Activated CD8-positive, alpha-beta memory T cell treated with anti-CD3 and anti-CD28 coated beads, Interleukin-2, amount 10 ng/mL, durations not matched to agents 7 days and 5 days (primary cell): Measurements from ENCODE around the gene ADAR. TPM values are rescaled to one million over a fixed set of nuclear protein-coding genes. Genes with fewer than 3 reads are reported as not detected.
A peak's percentile ranks its signal among the peaks of the same experiment; 100 is the strongest.

Experiments used
- ATAC-seq: fragments of 150-1000 bp; cut with Tn5 transposase; one replicate; pipeline ENCODE4 v1.10.0; 2021; ENCODE audit warnings: moderate library complexity
- CTCF ChIA-PET: fragments of 350-600 bp; sonication (Branson Sonifier 250); formaldehyde crosslinking; loops from one replicate; lab custom pipeline; 2021; ENCODE audit warnings: antibody characterized with exemption; lab: Charles Lee
- DNase-seq: peaks from one replicate; pipeline ENCODE4 v3.0.0-alpha.2; 2020
- H3K27ac Mint-ChIP-seq: one replicate; pipeline ENCODE4 v1.8.0; 2021; ENCODE audit warnings: mild to moderate bottlenecking, mixed read lengths
- H3K27me3 Mint-ChIP-seq: one replicate; pipeline ENCODE4 v1.8.0; 2021; ENCODE audit warnings: mixed read lengths
- H3K36me3 Mint-ChIP-seq: one replicate; pipeline ENCODE4 v1.8.0; 2021; ENCODE audit warnings: mild to moderate bottlenecking, mixed read lengths
- H3K4me1 Mint-ChIP-seq: one replicate; pipeline ENCODE4 v1.8.0; 2021; ENCODE audit warnings: mixed read lengths
- H3K4me3 Mint-ChIP-seq: one replicate; pipeline ENCODE4 v1.8.0; 2021; ENCODE audit warnings: mild to moderate bottlenecking, moderate library complexity, mixed read lengths
- H3K9me3 Mint-ChIP-seq: one replicate; pipeline ENCODE4 v1.8.0; 2022; ENCODE audit warnings: low read depth, mixed read lengths
- total RNA-seq, 2 experiments: library from RNA; stranded (reverse); gene quantifications; one replicate each; pipeline ENCODE4 v1.2.3, GENCODE V29; 2021

Gene ADAR
- total RNA-seq, 2 experiments from 2014 or later: 369 to 434 TPM

- CTCF ChIA-PET: interaction anchor here (0.7 to 4.2 kb wide), 5 partner anchors 11 to 528 kb away, joined by 3 to 19 read pairs (median 5); no protein-coding TSS in a partner anchor
These were observed 50.6 kb downstream of the ADAR start for GRCh38 chr1:154557248-154557938.

GRCh38 chr1:154556422-154556821 is 51.6 kb downstream of the ADAR start:
- peaks cover 42% of the 10 kb centered on the region for H3K36me3 Mint-ChIP-seq
- peak overlapping the region; percentile 51 for H3K27ac Mint-ChIP-seq
- H3K27me3 Mint-ChIP-seq: no peaks in the 10 kb centered on the region
- H3K4me1 Mint-ChIP-seq: peaks cover 27% of the 10 kb centered on the region
- no peak for ATAC-seq
- DNase-seq: no peak
- CTCF ChIA-PET: interaction anchor here (0.9 to 4.2 kb wide), 5 partner anchors 10 to 535 kb away, joined by 3 to 19 read pairs (median 5); no protein-coding TSS in a partner anchor
- peak overlapping the region; percentile 86 for H3K4me3 Mint-ChIP-seq
- H3K9me3 Mint-ChIP-seq: no peaks in the 10 kb centered on the region

More at GRCh38 chr1:154557248-154557938, 50.6 kb downstream of the ADAR start:
- peaks cover 36% of the 10 kb centered on the region for H3K36me3 Mint-ChIP-seq
- H3K27me3 Mint-ChIP-seq: no peaks in the 10 kb centered on the region
- H3K27ac Mint-ChIP-seq: peak overlapping the region; percentile 84
- DNase-seq (no peak), ATAC-seq (no peak)
- peak overlapping the region; percentile 86 for H3K4me3 Mint-ChIP-seq
- H3K9me3 Mint-ChIP-seq: no peaks in the 10 kb centered on the region
- peaks cover 27% of the 10 kb centered on the region for H3K4me1 Mint-ChIP-seq

GRCh38 chr1:154553056-154554030 is 54.6 kb downstream of the ADAR start:
- Mint-ChIP-seq H3K4me1 (peaks cover 28% of the 10 kb centered on the region), H3K9me3 (no peaks in the 10 kb centered on the region), H3K36me3 (peaks cover 66% of the 10 kb centered on the region), H3K27me3 (no peaks in the 10 kb centered on the region), H3K4me3 (no peak overlapping the region), H3K27ac (no peak overlapping the region)
- ATAC-seq (no peak), DNase-seq (no peak)
- CTCF ChIA-PET: interaction anchor here (1.7 kb wide), 1 partner anchor 74 kb away, joined by 9 read pairs; no protein-coding TSS in a partner anchor

- Mint-ChIP-seq H3K4me1 (peaks cover 22% of the 10 kb centered on the region), H3K27ac (no peak overlapping the region), H3K36me3 (peaks cover 59% of the 10 kb centered on the region), H3K27me3 (no peaks in the 10 kb centered on the region), H3K9me3 (no peaks in the 10 kb centered on the region), H3K4me3 (no peak overlapping the region)
- CTCF ChIA-PET: interaction anchor here (1.7 kb wide), 1 partner anchor 73 kb away, joined by 9 read pairs; no protein-coding TSS in a partner anchor
- DNase-seq (no peak), ATAC-seq (no peak)
These were observed 56.0 kb downstream of the ADAR start for GRCh38 chr1:154552036-154552435.

GRCh38 chr1:154551474-154551873 is 56.5 kb downstream of the ADAR start:
- ATAC-seq: no peak

GRCh38 chr1:154550657-154551056 is 57.3 kb downstream of the ADAR start:
- H3K4me3 Mint-ChIP-seq: no peak overlapping the region
- no peak for ATAC-seq
- peaks cover 57% of the 10 kb centered on the region for H3K36me3 Mint-ChIP-seq
- H3K27ac Mint-ChIP-seq: no peak overlapping the region
- peaks cover 11% of the 10 kb centered on the region for H3K4me1 Mint-ChIP-seq
- no peaks in the 10 kb centered on the region for H3K27me3 Mint-ChIP-seq
- H3K9me3 Mint-ChIP-seq: no peaks in the 10 kb centered on the region
- CTCF ChIA-PET: interaction anchor here (2.0 kb wide), 1 partner anchor 71 kb away, joined by 12 read pairs; no protein-coding TSS in a partner anchor
- no peak for DNase-seq

More at GRCh38 chr1:154551474-154551873, 56.5 kb downstream of the ADAR start:
- Mint-ChIP-seq H3K9me3 (no peaks in the 10 kb centered on the region), H3K4me3 (no peak overlapping the region), H3K4me1 (peaks cover 18% of the 10 kb centered on the region), H3K27ac (no peak overlapping the region), H3K27me3 (no peaks in the 10 kb centered on the region), H3K36me3 (peaks cover 59% of the 10 kb centered on the region)
- DNase-seq: no peak
- CTCF ChIA-PET: no interaction called here

- H3K4me3 Mint-ChIP-seq: no peak overlapping the region
- H3K27me3 Mint-ChIP-seq: no peaks in the 10 kb centered on the region
- H3K9me3 Mint-ChIP-seq: no peaks in the 10 kb centered on the region
- no peak for DNase-seq
- no peak for ATAC-seq
- peaks cover 51% of the 10 kb centered on the region for H3K36me3 Mint-ChIP-seq
- H3K27ac Mint-ChIP-seq: no peak overlapping the region
- CTCF ChIA-PET: interaction anchor here (2.0 kb wide), 1 partner anchor 71 kb away, joined by 12 read pairs; no protein-coding TSS in a partner anchor
- H3K4me1 Mint-ChIP-seq: peaks cover 9% of the 10 kb centered on the region
These were observed 57.9 kb downstream of the ADAR start for GRCh38 chr1:154550070-154550469.

- Mint-ChIP-seq H3K36me3 (peaks cover 46% of the 10 kb centered on the region), H3K27ac (no peak overlapping the region), H3K9me3 (no peaks in the 10 kb centered on the region), H3K4me3 (no peak overlapping the region), H3K27me3 (no peaks in the 10 kb centered on the region), H3K4me1 (peaks cover 9% of the 10 kb centered on the region)
- CTCF ChIA-PET: interaction anchor here (2.0 to 4.6 kb wide), 2 partner anchors 69 to 70 kb away, joined by 12 to 78 read pairs; no protein-coding TSS in a partner anchor
- ATAC-seq: no peak
- DNase-seq: no peak
These were observed 58.7 kb downstream of the ADAR start for GRCh38 chr1:154549202-154549770.

- Mint-ChIP-seq H3K4me1 (peaks cover 9% of the 10 kb centered on the region), H3K27me3 (no peaks in the 10 kb centered on the region), H3K4me3 (no peak overlapping the region), H3K9me3 (no peaks in the 10 kb centered on the region), H3K36me3 (peaks cover 36% of the 10 kb centered on the region), H3K27ac (no peak overlapping the region)
- DNase-seq: no peak
- ATAC-seq: no peak
- CTCF ChIA-PET: interaction anchor here (0.7 to 4.6 kb wide), 3 partner anchors 12 to 82 kb away, joined by 3 to 78 read pairs (median 5); no protein-coding TSS in a partner anchor
These were observed 60.0 kb downstream of the ADAR start for GRCh38 chr1:154548028-154548427.

- peaks cover 2% of the 10 kb centered on the region for H3K27me3 Mint-ChIP-seq
- ATAC-seq (no peak), DNase-seq (no peak)
- peaks cover 31% of the 10 kb centered on the region for H3K36me3 Mint-ChIP-seq
- H3K27ac Mint-ChIP-seq: no peak overlapping the region
- peaks cover 9% of the 10 kb centered on the region for H3K4me1 Mint-ChIP-seq
- no peak overlapping the region for H3K4me3 Mint-ChIP-seq
- no peaks in the 10 kb centered on the region for H3K9me3 Mint-ChIP-seq
- CTCF ChIA-PET: interaction anchor here (0.7 to 4.6 kb wide), 21 partner anchors 9 to 332 kb away, joined by 3 to 78 read pairs (median 4); partner anchors contain the start of gene UBE2Q1
These were observed 60.8 kb downstream of the ADAR start for GRCh38 chr1:154547105-154547732.

GRCh38 chr1:154546264-154547063 is 61.5 kb downstream of the ADAR start:
- peak; percentile 69 for DNase-seq
- Mint-ChIP-seq H3K36me3 (peaks cover 25% of the 10 kb centered on the region), H3K9me3 (no peaks in the 10 kb centered on the region), H3K4me3 (no peak overlapping the region), H3K4me1 (peaks cover 9% of the 10 kb centered on the region), H3K27ac (no peak overlapping the region), H3K27me3 (peaks cover 4% of the 10 kb centered on the region)
- ATAC-seq: peak; percentile 86
- CTCF ChIA-PET: interaction anchor here (0.7 to 4.6 kb wide), 22 partner anchors 10 to 332 kb away, joined by 3 to 78 read pairs (median 4); partner anchors contain the start of gene UBE2Q1

GRCh38 chr1:154541231-154541630 is 66.8 kb downstream of the ADAR start:
- ATAC-seq (no peak), DNase-seq (no peak)
- Mint-ChIP-seq H3K9me3 (no peaks in the 10 kb centered on the region), H3K4me3 (no peak overlapping the region), H3K4me1 (no peaks in the 10 kb centered on the region), H3K27me3 (peaks cover 31% of the 10 kb centered on the region), H3K36me3 (no peaks in the 10 kb centered on the region), H3K27ac (no peak overlapping the region)
- CTCF ChIA-PET: no interaction called here
